ENCODE results near the gene SLC22A23. TPM values are rescaled to one million over a fixed set of nuclear protein-coding genes. Genes with fewer than 3 reads are reported as not detected.

Gene SLC22A23
- total RNA-seq, 3 donors from 2014 or later, result 61.5 to 160 (median 74.7) TPM

DNA sequence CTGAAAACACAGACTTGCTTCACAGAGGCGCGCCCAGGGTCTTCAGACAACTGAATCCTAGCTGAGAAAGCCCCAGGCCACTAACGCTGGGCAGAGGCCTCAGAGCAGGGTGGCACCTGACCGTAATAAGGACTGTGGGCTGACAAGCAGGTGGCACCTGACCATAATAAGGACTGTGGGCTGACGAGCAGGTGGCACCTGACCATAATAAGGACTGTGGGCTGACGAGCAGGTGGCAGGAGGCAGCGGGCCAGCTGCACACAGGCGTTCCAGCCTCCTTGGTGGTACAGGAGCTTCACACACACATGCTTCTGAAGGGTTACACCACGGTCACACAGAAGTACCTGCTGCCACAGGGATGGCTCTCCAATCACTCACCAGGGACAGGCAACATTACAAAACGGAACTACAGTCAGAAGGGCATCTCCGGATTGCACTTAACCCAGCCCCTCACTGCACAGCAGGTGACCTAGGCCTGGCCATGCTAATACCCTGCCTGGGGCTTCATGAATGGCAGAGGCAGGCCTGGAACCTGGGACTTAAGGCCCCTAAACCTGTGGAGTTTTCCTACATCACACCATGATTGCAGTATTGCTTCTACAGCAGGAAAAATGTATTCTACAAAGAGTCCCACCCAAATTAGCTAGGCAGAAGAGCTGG, 147.3 kb downstream of the SLC22A23 start:
- DNase-seq (peak in 1 of 3 donors; percentile 22), ATAC-seq (peak; percentile 65)
- Histone ChIP-seq H3K36me3 (ENCODE audit: low read depth) (no peaks in the 10 kb centered on the region), H3K4me3 (no peak overlapping the region), H3K9me3 (no peaks in the 10 kb centered on the region), H3K4me1 (ENCODE audit: low read depth) (peaks cover 4% of the 10 kb centered on the region)
- TF ChIP-seq CTCF (IDR thresholded peaks at IDR 0.05), result no peak
- intact Hi-C loops (cut with DNase I, micrococcal nuclease), result no loop called here

DNA sequence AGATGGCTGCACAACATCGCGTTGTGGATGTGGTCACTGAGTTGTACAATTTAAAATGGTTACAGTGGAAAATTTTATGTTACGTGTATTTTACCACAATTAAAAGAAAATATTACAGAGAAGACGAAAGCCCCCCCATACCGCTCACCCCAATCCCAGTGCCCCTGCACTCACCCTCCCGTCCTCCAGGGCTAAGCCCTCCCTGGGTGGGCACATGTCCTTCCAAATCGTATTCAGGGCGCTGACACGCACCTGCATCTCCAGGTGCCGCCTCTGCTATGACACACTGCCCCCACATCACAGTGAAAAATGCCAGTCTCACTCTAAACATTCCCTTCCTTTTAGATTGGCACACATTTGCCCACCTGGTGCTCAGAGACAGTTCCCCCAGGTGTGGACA, 148.7 kb downstream of the SLC22A23 start:
- no peaks in the 10 kb centered on the region for H3K9me3 ChIP-seq
- no peak for ATAC-seq
- no peak overlapping the region for H3K4me3 ChIP-seq
- intact Hi-C loops (cut with DNase I, micrococcal nuclease), result no loop called here
- H3K36me3 ChIP-seq (ENCODE audit: low read depth), result no peaks in the 10 kb centered on the region
- no peak for DNase-seq
- H3K4me1 ChIP-seq (ENCODE audit: low read depth), result peaks cover 4% of the 10 kb centered on the region
- TF ChIP-seq CTCF (IDR thresholded peaks at IDR 0.05), result no peak

DNA sequence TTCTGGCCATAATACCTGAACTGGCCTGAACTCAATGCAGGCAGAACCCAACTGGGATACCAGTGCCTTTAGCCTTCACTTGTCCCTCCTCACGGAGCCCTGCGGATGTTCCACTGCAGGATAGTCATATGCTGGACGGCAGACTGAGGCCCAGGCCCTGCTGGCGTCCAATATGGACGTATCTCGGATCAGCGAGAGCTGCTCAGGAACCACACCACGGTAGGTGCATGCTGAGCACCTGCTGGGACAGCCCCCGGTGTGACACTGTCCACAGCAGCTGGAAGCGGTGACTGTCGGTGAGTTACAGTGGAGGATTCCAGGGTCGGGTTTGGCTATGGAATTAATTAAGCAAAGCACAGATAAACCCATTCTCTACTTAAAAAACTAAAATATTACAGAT, 149.4 kb downstream of the SLC22A23 start:
- no peak for TF ChIP-seq CTCF (IDR thresholded peaks at IDR 0.05)
- DNase-seq (no peak), ATAC-seq (no peak)
- H3K4me1 ChIP-seq (ENCODE audit: low read depth), result peaks cover 4% of the 10 kb centered on the region
- H3K9me3 ChIP-seq, result no peaks in the 10 kb centered on the region
- intact Hi-C loops (cut with DNase I, micrococcal nuclease), result no loop called here
- no peaks in the 10 kb centered on the region for H3K36me3 ChIP-seq (ENCODE audit: low read depth)
- no peak overlapping the region for H3K4me3 ChIP-seq

DNA sequence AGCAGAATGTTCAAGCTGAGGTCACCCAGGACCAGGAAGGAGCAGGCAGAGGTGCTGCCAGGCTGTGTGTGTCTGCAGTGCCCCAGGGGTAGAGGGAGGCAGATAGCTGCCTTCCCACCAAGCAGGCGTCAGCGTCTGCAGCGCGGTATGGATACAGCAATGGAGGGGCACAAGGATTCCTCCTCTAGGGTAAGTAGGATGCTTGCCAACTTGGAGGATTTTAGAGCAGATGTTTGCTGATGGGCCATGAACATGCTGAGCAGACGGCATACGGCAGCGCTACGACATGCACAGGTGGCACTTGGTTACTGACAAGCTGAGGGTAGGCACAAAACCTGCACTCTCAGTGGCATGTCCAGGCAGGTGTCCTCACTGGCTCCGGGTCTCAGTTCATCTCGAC, 150.0 kb downstream of the SLC22A23 start:
- Histone ChIP-seq H3K4me1 (ENCODE audit: low read depth) (peaks cover 4% of the 10 kb centered on the region), H3K4me3 (no peak overlapping the region), H3K9me3 (no peaks in the 10 kb centered on the region), H3K36me3 (ENCODE audit: low read depth) (no peaks in the 10 kb centered on the region)
- ATAC-seq, result no peak
- DNase-seq, result no peak
- no peak for TF ChIP-seq CTCF (IDR thresholded peaks at IDR 0.05)
- intact Hi-C loops (cut with DNase I, micrococcal nuclease), result no loop called here

- H3K36me3 ChIP-seq (ENCODE audit: low read depth), result no peaks in the 10 kb centered on the region
- H3K4me1 ChIP-seq (ENCODE audit: low read depth), result peaks cover 4% of the 10 kb centered on the region
- H3K4me3 ChIP-seq, result no peak overlapping the region
- no peaks in the 10 kb centered on the region for H3K9me3 ChIP-seq
- intact Hi-C loops (cut with DNase I, micrococcal nuclease), result no loop called here
- no peak for TF ChIP-seq CTCF (IDR thresholded peaks at IDR 0.05)
- DNase-seq (no peak), ATAC-seq (no peak)
Observed at GRCh38 chr6:3305831-3306230, 151.0 kb downstream of the SLC22A23 start.

GRCh38 chr6:3305216-3305565, 151.7 kb downstream of the SLC22A23 start:
- no peak for TF ChIP-seq CTCF (IDR thresholded peaks at IDR 0.05)
- intact Hi-C loops (cut with DNase I, micrococcal nuclease), result no loop called here
- H3K36me3 ChIP-seq (ENCODE audit: low read depth), result no peaks in the 10 kb centered on the region
- ATAC-seq, result no peak
- no peaks in the 10 kb centered on the region for H3K9me3 ChIP-seq
- no peak overlapping the region for H3K4me3 ChIP-seq
- no peak for DNase-seq
- no peaks in the 10 kb centered on the region for H3K4me1 ChIP-seq (ENCODE audit: low read depth)

Data from mucosa of descending colon (tissue), 3 donors.